ENCODE data around the gene ADCY9. TPM values are rescaled to one million over a fixed set of nuclear protein-coding genes. Genes with fewer than 3 reads are reported as not detected.
A peak's percentile ranks its signal among the peaks of the same experiment; 100 is the strongest.

Gene ADCY9
- total RNA-seq, 1 donor from 2014 or later = 43.2 TPM

DNA sequence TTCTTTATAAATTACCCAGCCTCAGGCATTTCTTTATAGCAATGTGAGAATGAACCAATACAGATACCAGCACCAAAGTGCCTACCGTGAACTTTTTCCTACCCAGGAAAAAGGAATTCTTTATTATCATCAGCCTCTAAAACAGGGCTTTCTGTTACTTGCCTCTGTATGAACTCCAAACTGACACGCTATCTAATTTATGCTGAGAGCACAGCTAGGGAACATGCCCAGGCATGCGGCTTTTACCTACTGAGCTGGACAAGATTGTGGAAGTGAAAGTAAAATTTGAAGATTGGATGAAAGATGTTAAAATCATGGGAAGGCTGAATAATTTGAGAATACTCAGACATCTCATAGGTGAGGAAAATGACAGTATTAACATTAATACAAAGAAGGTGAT is 24.4 kb upstream of the ADCY9 start:
- Histone ChIP-seq H3K4me1 (no peaks in the 10 kb centered on the region), H3K4me3 (no peak overlapping the region), H3K9me3 (no peaks in the 10 kb centered on the region), H3K27ac (peak overlapping the region; percentile 39), H3K36me3 (no peaks in the 10 kb centered on the region), H3K27me3 (ENCODE audit: low read depth) (no peaks in the 10 kb centered on the region)
- ATAC-seq = no peak
- intact Hi-C loops (cut with DNase I) = no loop called here
- TF ChIP-seq, protein P1, sequence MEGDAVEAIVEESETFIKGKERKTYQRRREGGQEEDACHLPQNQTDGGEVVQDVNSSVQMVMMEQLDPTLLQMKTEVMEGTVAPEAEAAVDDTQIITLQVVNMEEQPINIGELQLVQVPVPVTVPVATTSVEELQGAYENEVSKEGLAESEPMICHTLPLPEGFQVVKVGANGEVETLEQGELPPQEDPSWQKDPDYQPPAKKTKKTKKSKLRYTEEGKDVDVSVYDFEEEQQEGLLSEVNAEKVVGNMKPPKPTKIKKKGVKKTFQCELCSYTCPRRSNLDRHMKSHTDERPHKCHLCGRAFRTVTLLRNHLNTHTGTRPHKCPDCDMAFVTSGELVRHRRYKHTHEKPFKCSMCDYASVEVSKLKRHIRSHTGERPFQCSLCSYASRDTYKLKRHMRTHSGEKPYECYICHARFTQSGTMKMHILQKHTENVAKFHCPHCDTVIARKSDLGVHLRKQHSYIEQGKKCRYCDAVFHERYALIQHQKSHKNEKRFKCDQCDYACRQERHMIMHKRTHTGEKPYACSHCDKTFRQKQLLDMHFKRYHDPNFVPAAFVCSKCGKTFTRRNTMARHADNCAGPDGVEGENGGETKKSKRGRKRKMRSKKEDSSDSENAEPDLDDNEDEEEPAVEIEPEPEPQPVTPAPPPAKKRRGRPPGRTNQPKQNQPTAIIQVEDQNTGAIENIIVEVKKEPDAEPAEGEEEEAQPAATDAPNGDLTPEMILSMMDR (IDR thresholded peaks at IDR 0.05) = no peak
- DNase-seq = no peak

DNA sequence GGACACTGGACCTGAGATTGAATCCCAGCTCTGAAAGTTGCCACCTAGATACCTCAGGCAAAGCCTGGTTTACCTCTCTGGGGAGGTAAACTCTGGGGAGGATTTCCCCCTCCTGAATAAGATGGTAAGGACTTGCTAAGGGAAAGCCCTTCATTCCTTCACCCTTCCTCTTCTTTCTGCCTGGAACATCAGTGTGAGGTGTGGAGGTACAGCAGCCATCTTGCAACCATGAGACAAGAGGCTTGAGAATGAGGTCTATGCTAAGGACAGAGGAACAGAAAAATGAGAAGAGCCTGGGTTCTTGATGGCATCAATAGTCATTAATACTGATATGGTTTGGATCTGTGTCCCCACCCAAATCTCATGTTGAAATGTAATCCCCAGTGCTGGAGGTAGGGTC is 23.7 kb upstream of the ADCY9 start:
- intact Hi-C loops (cut with DNase I) = no loop called here
- DNase-seq (no peak), ATAC-seq (no peak)

DNA sequence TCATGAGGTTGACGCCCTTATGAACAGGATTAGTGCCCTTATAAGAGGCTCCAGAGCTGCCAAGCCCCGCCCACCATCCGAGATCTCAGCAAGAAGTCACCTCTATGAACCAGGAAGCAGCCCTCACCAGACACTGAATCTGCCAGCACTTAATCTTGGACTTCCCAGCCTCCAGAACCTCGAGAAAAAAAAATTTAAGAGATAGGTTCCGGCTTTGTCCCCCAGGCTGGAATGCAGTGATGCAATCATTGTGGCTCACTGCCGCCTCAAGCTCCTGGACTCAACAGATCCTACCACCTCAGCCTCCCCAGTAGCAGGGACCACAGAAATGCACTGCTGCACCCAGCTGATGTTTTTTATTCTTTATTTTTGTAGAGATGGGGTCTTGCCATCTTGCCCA is 22.5 kb upstream of the ADCY9 start:
- no peak overlapping the region for H3K4me3 ChIP-seq
- no peak for ATAC-seq

More for the DNA sequence above, 23.7 kb upstream of the ADCY9 start:
- Histone ChIP-seq H3K27me3 (ENCODE audit: low read depth) (no peaks in the 10 kb centered on the region), H3K36me3 (no peaks in the 10 kb centered on the region), H3K9me3 (no peaks in the 10 kb centered on the region), H3K4me1 (no peaks in the 10 kb centered on the region), H3K27ac (no peak overlapping the region), H3K4me3 (no peak overlapping the region)
- TF ChIP-seq, protein P1 (IDR thresholded peaks at IDR 0.05) = no peak

DNA sequence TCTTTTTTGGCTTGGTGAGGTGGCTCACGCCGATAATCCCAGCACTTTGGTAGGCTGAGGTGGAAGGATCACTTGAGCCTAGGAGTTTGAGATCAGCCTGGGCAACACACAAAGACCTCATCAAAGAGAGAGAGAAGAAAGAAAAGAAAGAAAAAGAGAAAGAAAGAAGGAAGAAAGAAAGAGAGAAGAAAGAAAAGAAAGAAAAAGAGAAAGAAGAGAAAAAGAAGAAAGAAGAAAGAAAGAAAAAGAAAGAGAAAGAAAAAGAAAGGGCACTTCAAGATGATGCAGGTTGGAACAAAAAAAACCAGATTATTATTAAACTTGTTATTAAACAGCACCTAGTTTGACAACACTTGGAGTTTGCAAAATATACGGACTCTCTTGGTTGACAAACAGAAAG is 21.2 kb upstream of the ADCY9 start:
- no peaks in the 10 kb centered on the region for H3K36me3 ChIP-seq
- H3K4me3 ChIP-seq = no peak overlapping the region
- intact Hi-C loops (cut with DNase I) = no loop called here
- no peaks in the 10 kb centered on the region for H3K9me3 ChIP-seq
- H3K27me3 ChIP-seq (ENCODE audit: low read depth) = no peaks in the 10 kb centered on the region
- TF ChIP-seq, protein P1 (IDR thresholded peaks at IDR 0.05) = no peak
- no peak overlapping the region for H3K27ac ChIP-seq
- no peak for ATAC-seq
- DNase-seq = no peak
- no peaks in the 10 kb centered on the region for H3K4me1 ChIP-seq

More for the DNA sequence above, 22.5 kb upstream of the ADCY9 start:
- Histone ChIP-seq H3K27ac (no peak overlapping the region), H3K36me3 (no peaks in the 10 kb centered on the region), H3K4me1 (no peaks in the 10 kb centered on the region), H3K27me3 (ENCODE audit: low read depth) (no peaks in the 10 kb centered on the region), H3K9me3 (no peaks in the 10 kb centered on the region)
- DNase-seq = no peak
- TF ChIP-seq, protein P1 (IDR thresholded peaks at IDR 0.05) = no peak
- intact Hi-C loops (cut with DNase I) = no loop called here

DNA sequence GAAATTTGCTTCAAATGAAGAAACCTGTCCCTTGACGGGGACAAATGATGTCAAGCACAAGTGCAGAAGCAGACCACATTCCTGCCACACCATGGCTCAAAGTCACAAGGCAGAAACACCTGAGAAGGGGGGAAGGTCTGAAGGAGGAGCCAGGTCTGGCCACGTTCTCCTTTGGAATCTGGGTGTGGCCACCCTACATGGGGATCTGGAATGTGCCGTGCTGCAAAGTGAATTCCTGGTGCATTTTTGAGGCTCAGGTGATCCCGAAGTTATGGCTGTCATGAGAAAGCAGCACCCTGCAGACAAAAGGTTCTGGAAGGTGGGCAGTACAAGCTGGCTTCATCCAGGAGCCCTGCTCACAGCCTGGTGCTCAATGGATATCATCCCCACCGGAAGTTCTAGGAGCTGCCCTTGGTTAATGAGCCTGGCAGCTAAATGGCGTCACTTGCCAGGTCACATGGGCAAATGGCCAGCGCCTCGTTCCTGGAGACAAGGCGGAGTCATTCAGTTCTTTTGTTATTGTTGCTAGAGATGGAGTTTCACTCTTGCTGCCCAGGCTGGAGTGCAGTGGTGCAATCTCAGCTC is 20.1 kb upstream of the ADCY9 start:
- no peak overlapping the region for H3K4me3 ChIP-seq
- DNase-seq (peak; percentile 88), ATAC-seq (peak; percentile 95 to 97)
- TF ChIP-seq, protein P1 (IDR thresholded peaks at IDR 0.05) = no peak
- no peaks in the 10 kb centered on the region for H3K27me3 ChIP-seq (ENCODE audit: low read depth)
- no peaks in the 10 kb centered on the region for H3K9me3 ChIP-seq
- peak overlapping the region; percentile 77 for H3K27ac ChIP-seq
- H3K36me3 ChIP-seq = no peaks in the 10 kb centered on the region
- no peaks in the 10 kb centered on the region for H3K4me1 ChIP-seq
- intact Hi-C loops (cut with DNase I) = no loop called here
